T-cell (primary cell): ENCODE results near the gene ANXA3. TPM values are rescaled to one million over a fixed set of nuclear protein-coding genes. Genes with fewer than 3 reads are reported as not detected.

ENCODE experiments used
- ATAC-seq, 4 experiments: fragments of 200-7000 bp in 3 of 4; fragments of 150-1000 bp in 1 of 4; cut with Tn5 transposase; replicated peaks in 1 of 4; 1 replicate in 3 of 4; 2 replicates in 1 of 4; pipeline ENCODE4 v1.10.0; 2021; ENCODE audit warnings: moderate library complexity in 3 of 4, mild to moderate bottlenecking in 2 of 4, moderate number of reproducible peaks in 1 of 4
- CTCF ChIA-PET, 2 donors: fragments of 300-600 bp; sonication (Branson Sonifier 250); formaldehyde crosslinking; loops; one replicate each; lab custom pipeline; 2022; ENCODE audit warnings: antibody characterized with exemption in 2 of 2; lab: Charles Lee
- POLR2A ChIA-PET, 2 donors: fragments of 300-600 bp; sonication (Branson Sonifier 250); formaldehyde crosslinking; loops; one replicate each; lab custom pipeline; 2022; ENCODE audit warnings: antibody characterized with exemption in 2 of 2; lab: Charles Lee
- DNase-seq, 35 experiments: peaks; one replicate each; pipeline versions ENCODE4 v3.0.0 to v3.0.0-alpha.2; 2013 to 2023
- H3K27ac ChIP-seq: one replicate; pipeline ENCODE4 v1.5.1; 2013; ENCODE audit warnings: low read length
- H3K27me3 ChIP-seq, 2 experiments: replicated peaks in 1 of 2; 1 replicate in 1 of 2; 2 replicates in 1 of 2; pipeline versions ENCODE4 v1.6.1 to v1.7.0; 2013; ENCODE audit warnings: low read length in 1 of 2, mixed read lengths in 1 of 2; ENCODE audit not compliant: control insufficient read depth in 2 of 2, insufficient read depth in 2 of 2; ENCODE audit errors: extremely low read depth in 1 of 2
- H3K36me3 ChIP-seq, 2 donors: 1 replicate in 1 of 2; 2 replicates in 1 of 2; pipeline versions ENCODE4 v1.6.1 to v1.7.0; 2013; ENCODE audit warnings: low read length in 1 of 2; ENCODE audit not compliant: control insufficient read depth in 2 of 2, insufficient read depth in 1 of 2; ENCODE audit errors: extremely low read depth in 1 of 2
- H3K4me1 ChIP-seq, 2 experiments: 1 replicate in 1 of 2; 2 replicates in 1 of 2; pipeline versions ENCODE4 v1.6.1 to v1.7.0; 2013; ENCODE audit warnings: low read length in 2 of 2, mixed read lengths in 1 of 2; ENCODE audit not compliant: insufficient read depth in 2 of 2, control insufficient read depth in 1 of 2; ENCODE audit errors: extremely low read depth in 1 of 2
- H3K4me3 ChIP-seq, 2 donors: 1 replicate in 1 of 2; 2 replicates in 1 of 2; pipeline versions ENCODE4 v1.5.1 to v1.7.0; 2013; ENCODE audit warnings: mild to moderate bottlenecking in 2 of 2, low read length in 1 of 2, moderate library complexity in 1 of 2; ENCODE audit not compliant: control insufficient read depth in 1 of 2; ENCODE audit errors: extremely low read depth in 1 of 2
- H3K9me3 ChIP-seq: 2 replicates; pipeline ENCODE4 v1.7.0; 2013
- H3K27ac Mint-ChIP-seq, 2 donors: one replicate each; pipeline ENCODE4 v1.8.0; 2020 to 2021; ENCODE audit warnings: mild to moderate bottlenecking in 2 of 2, mixed read lengths in 2 of 2
- H3K27me3 Mint-ChIP-seq, 2 donors: one replicate each; pipeline ENCODE4 v1.8.0; 2021 to 2022; ENCODE audit warnings: mixed read lengths in 2 of 2
- H3K36me3 Mint-ChIP-seq: one replicate; pipeline ENCODE4 v1.8.0; 2021; ENCODE audit warnings: mixed read lengths
- H3K4me1 Mint-ChIP-seq, 3 donors: one replicate each; pipeline ENCODE4 v1.8.0; 2020 to 2022; ENCODE audit warnings: mixed read lengths in 3 of 3, mild to moderate bottlenecking in 1 of 3
- H3K4me3 Mint-ChIP-seq, 3 donors: one replicate each; pipeline ENCODE4 v1.8.0; 2020 to 2022; ENCODE audit warnings: mild to moderate bottlenecking in 3 of 3, mixed read lengths in 3 of 3, moderate library complexity in 3 of 3
- H3K9me3 Mint-ChIP-seq, 3 donors: one replicate each; pipeline ENCODE4 v1.8.0; 2020 to 2022; ENCODE audit warnings: mixed read lengths in 3 of 3
- WGBS: methylation state at CpG from one replicate; pipeline ENCODE4 v1.1.5; 2013; ENCODE audit warnings: missing lambda C conversion rate; ENCODE audit not compliant: insufficient coverage; 5-methylcytosine and 5-hydroxymethylcytosine counted together
- total RNA-seq, 35 experiments: library from RNA in 6 of 35; stranded (reverse) in 6 of 35; fragments of 120-200 nt in 1 of 35; gene quantifications; one replicate each; pipeline versions ENCODE4 v1.2.1 to v1.2.4 and lab custom pipeline; 2013 to 2026

ANXA3 gene
- total RNA-seq, 5 donors from 2014 or later (not counting 1 experiment from before 2014, with no cell fraction given) = 0.35 to 0.79 (median 0.36) TPM; not detected in 2

GRCh38 chr4:78533854-78534253 lies 17.7 kb upstream of the ANXA3 start:
- no peak overlapping the region for H3K27ac Mint-ChIP-seq
- POLR2A ChIA-PET = no interaction called here
- H3K9me3 Mint-ChIP-seq = no peaks in the 10 kb centered on the region

DNA sequence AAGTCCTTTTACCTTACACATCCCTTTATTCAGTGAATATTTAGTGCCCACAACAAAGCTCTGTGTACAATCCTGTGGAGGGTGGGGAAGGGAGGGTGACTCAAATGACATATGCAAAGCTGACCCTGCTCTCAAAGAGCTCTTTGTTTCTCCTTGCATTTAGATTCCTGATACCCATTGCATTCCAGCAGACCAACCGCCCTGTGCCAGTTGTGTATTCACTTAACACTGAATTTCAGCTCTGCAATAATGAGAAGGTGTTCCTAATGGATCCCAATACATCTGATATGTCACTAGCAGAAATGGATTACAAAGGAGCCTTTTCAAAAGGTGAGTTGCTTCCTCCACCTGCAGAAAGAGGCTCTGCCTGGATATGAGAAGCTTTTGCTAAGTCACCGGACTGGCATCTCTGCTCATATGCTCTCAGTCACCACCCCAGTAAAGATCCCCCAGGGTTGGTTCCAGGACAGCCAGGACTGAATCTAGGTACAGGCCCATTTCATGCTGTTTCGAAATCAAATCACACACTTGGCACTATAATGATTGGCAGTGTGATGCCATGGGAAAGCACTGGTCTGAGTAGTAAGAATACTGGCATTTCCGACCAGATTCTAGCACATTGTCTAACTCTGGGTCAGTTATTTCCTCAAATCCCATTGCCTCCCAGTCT lies 17.1 kb upstream of the ANXA3 start:
- H3K9me3 Mint-ChIP-seq = no peaks in the 10 kb centered on the region
- no peak for ATAC-seq
- Histone ChIP-seq H3K4me1 (no peaks in the 10 kb centered on the region), H3K27me3 (no peaks in the 10 kb centered on the region), H3K9me3 (no peaks in the 10 kb centered on the region), H3K36me3 (no peaks in the 10 kb centered on the region), H3K4me3 (no peak overlapping the region), H3K27ac (no peak overlapping the region)
- H3K4me1 Mint-ChIP-seq = no peaks in the 10 kb centered on the region
- H3K27me3 Mint-ChIP-seq = peaks cover 0 to 4% of the 10 kb centered on the region in 2 donors
- ChIA-PET POLR2A (no interaction called here), CTCF (interaction anchor here in 1 of 2 donors (0.6 kb wide), 1 partner anchor 106 kb away, joined by 4 read pairs; no protein-coding TSS in a partner anchor)
- no peak for DNase-seq
- no peak overlapping the region for H3K4me3 Mint-ChIP-seq
- no peaks in the 10 kb centered on the region for H3K36me3 Mint-ChIP-seq
- no peak overlapping the region for H3K27ac Mint-ChIP-seq
- WGBS = 100% methylated on average over 1 of the region's 4 CpGs

More at GRCh38 chr4:78533854-78534253, 17.7 kb upstream of the ANXA3 start:
- Histone ChIP-seq H3K9me3 (no peaks in the 10 kb centered on the region), H3K27me3 (no peaks in the 10 kb centered on the region), H3K4me3 (no peak overlapping the region), H3K36me3 (no peaks in the 10 kb centered on the region), H3K4me1 (no peaks in the 10 kb centered on the region), H3K27ac (no peak overlapping the region)
- no peak for DNase-seq
- Mint-ChIP-seq H3K27me3 (peaks cover 0 to 4% of the 10 kb centered on the region in 2 donors), H3K4me3 (no peak overlapping the region), H3K36me3 (no peaks in the 10 kb centered on the region), H3K4me1 (no peaks in the 10 kb centered on the region)
- CTCF ChIA-PET = interaction anchor here in 1 of 2 donors (0.6 kb wide), 1 partner anchor 107 kb away, joined by 4 read pairs; no protein-coding TSS in a partner anchor
- ATAC-seq = no peak
- WGBS = 88% methylated on average over 4 of the region's 5 CpGs

GRCh38 chr4:78542373-78542772 lies 9.2 kb upstream of the ANXA3 start:
- H3K4me3 Mint-ChIP-seq = no peak overlapping the region
- Histone ChIP-seq H3K4me3 (no peak overlapping the region), H3K9me3 (no peaks in the 10 kb centered on the region), H3K27me3 (peaks cover 0 to 8% of the 10 kb centered on the region in 2 experiments), H3K36me3 (no peaks in the 10 kb centered on the region), H3K4me1 (no peaks in the 10 kb centered on the region), H3K27ac (no peak overlapping the region)
- H3K27me3 Mint-ChIP-seq = peaks cover 5 to 9% of the 10 kb centered on the region in 2 donors
- no peaks in the 10 kb centered on the region for H3K36me3 Mint-ChIP-seq
- ChIA-PET CTCF (no interaction called here), POLR2A (no interaction called here)
- ATAC-seq (no peak), DNase-seq (no peak)
- WGBS = 86% methylated on average over 1 of the region's 5 CpGs
- no peak overlapping the region for H3K27ac Mint-ChIP-seq
- peaks cover 0 to 3% (median 0%) of the 10 kb centered on the region in 3 donors for H3K4me1 Mint-ChIP-seq
- H3K9me3 Mint-ChIP-seq = no peaks in the 10 kb centered on the region

- H3K4me1 Mint-ChIP-seq = peaks cover 0 to 3% (median 0%) of the 10 kb centered on the region in 3 donors
- WGBS = no CpG with 5 or more reads among the region's 2 CpGs
- no peak for DNase-seq
- Histone ChIP-seq H3K27me3 (peaks cover 0 to 8% of the 10 kb centered on the region in 2 experiments), H3K4me3 (no peak overlapping the region), H3K9me3 (no peaks in the 10 kb centered on the region), H3K27ac (no peak overlapping the region), H3K36me3 (no peaks in the 10 kb centered on the region), H3K4me1 (no peaks in the 10 kb centered on the region)
- no peaks in the 10 kb centered on the region for H3K9me3 Mint-ChIP-seq
- no peak overlapping the region for H3K4me3 Mint-ChIP-seq
- peaks cover 5 to 6% of the 10 kb centered on the region in 2 donors for H3K27me3 Mint-ChIP-seq
- no peaks in the 10 kb centered on the region for H3K36me3 Mint-ChIP-seq
- CTCF ChIA-PET = interaction anchor here in 1 of 2 donors (0.5 kb wide), 1 partner anchor 40 kb away, joined by 5 read pairs; no protein-coding TSS in a partner anchor
- no peak for ATAC-seq
- POLR2A ChIA-PET = no interaction called here
- H3K27ac Mint-ChIP-seq = no peak overlapping the region
These were observed 8.0 kb upstream of the ANXA3 start for GRCh38 chr4:78543424-78544125.

DNA sequence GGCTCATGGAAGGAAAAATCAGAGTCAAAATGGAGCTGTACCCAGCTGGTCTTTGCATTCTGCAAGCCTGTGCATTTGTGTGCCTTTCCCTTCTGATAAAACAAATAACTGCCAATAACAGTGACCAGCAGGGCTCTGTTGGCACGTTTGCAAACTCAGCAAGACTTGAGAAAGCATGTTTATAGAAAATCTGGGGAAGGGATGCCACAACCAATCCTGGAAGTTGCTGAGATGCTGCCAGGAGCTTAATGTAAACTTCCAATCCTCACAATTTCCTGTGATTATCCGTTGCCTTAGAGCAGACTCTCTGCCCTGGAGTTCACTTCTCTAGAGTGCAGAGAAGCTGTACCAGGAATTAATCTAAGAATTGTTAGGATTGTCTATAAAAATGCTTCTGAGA lies 6.9 kb upstream of the ANXA3 start:
- Histone ChIP-seq H3K4me3 (no peak overlapping the region), H3K27me3 (peaks cover 0 to 8% of the 10 kb centered on the region in 2 experiments), H3K27ac (no peak overlapping the region), H3K9me3 (no peaks in the 10 kb centered on the region), H3K36me3 (no peaks in the 10 kb centered on the region), H3K4me1 (no peaks in the 10 kb centered on the region)
- Mint-ChIP-seq H3K4me1 (peaks cover 0 to 3% (median 0%) of the 10 kb centered on the region in 3 donors), H3K4me3 (no peak overlapping the region), H3K36me3 (no peaks in the 10 kb centered on the region), H3K27ac (no peak overlapping the region), H3K9me3 (no peaks in the 10 kb centered on the region), H3K27me3 (peaks cover 5 to 6% of the 10 kb centered on the region in 2 donors)
- POLR2A ChIA-PET = no interaction called here
- WGBS = no CpG with 5 or more reads among the region's 2 CpGs
- ATAC-seq (no peak), DNase-seq (no peak)
- CTCF ChIA-PET = no interaction called here

GRCh38 chr4:78545275-78546246 lies 6.0 kb upstream of the ANXA3 start:
- H3K36me3 ChIP-seq = no peaks in the 10 kb centered on the region
- no peaks in the 10 kb centered on the region for H3K9me3 ChIP-seq
- Mint-ChIP-seq H3K9me3 (no peaks in the 10 kb centered on the region), H3K27me3 (peaks cover 9 to 10% of the 10 kb centered on the region in 2 donors), H3K4me1 (peaks cover 0 to 3% (median 0%) of the 10 kb centered on the region in 3 donors), H3K36me3 (no peaks in the 10 kb centered on the region), H3K27ac (no peak overlapping the region), H3K4me3 (no peak overlapping the region)
- DNase-seq (no peak), ATAC-seq (no peak)
- no peak overlapping the region for H3K27ac ChIP-seq
- no peaks in the 10 kb centered on the region for H3K4me1 ChIP-seq
- CTCF ChIA-PET = interaction anchor here in 1 of 2 donors (0.5 kb wide), 1 partner anchor 1262 kb away, joined by 3 read pairs; no protein-coding TSS in a partner anchor
- 82% methylated on average over 2 of the region's 5 CpGs for WGBS
- H3K27me3 ChIP-seq = peaks cover 0 to 5% of the 10 kb centered on the region in 2 experiments
- POLR2A ChIA-PET = no interaction called here
- no peak overlapping the region for H3K4me3 ChIP-seq
